Activated CD4-positive, alpha-beta T cell treated with anti-CD3 and anti-CD28 coated beads, Interleukin-2, amount 10 ng/mL, durations not matched to agents 24 days and 14 days (primary cell): ENCODE data around the gene EMILIN2. TPM values are rescaled to one million over a fixed set of nuclear protein-coding genes. Genes with fewer than 3 reads are reported as not detected.

Experiments used
- DNase-seq: peaks from one replicate; pipeline ENCODE4 v3.0.0; 2022
- H3K27ac Mint-ChIP-seq: one replicate; pipeline ENCODE4 v1.8.0; 2022; ENCODE audit warnings: mild to moderate bottlenecking, mixed read lengths
- H3K27me3 Mint-ChIP-seq: one replicate; pipeline ENCODE4 v1.8.0; 2022; ENCODE audit warnings: mixed read lengths
- H3K36me3 Mint-ChIP-seq: one replicate; pipeline ENCODE4 v1.8.0; 2022; ENCODE audit warnings: low read depth, mild to moderate bottlenecking, mixed read lengths
- H3K4me1 Mint-ChIP-seq: one replicate; pipeline ENCODE4 v1.8.0; 2021; ENCODE audit warnings: mixed read lengths
- H3K4me3 Mint-ChIP-seq: one replicate; pipeline ENCODE4 v1.8.0; 2022; ENCODE audit warnings: mild to moderate bottlenecking, moderate library complexity, mixed read lengths
- H3K9me3 Mint-ChIP-seq: one replicate; pipeline ENCODE4 v1.8.0; 2021; ENCODE audit warnings: mixed read lengths
- intact Hi-C: fragments of 100-400 bp; cut with micrococcal nuclease; formaldehyde crosslinking; loops from one replicate; pipeline ENCODE4 v1.15.1; 2023
- total RNA-seq: library from RNA; stranded (reverse); gene quantifications from 2 replicates; pipeline ENCODE4 v1.2.3, GENCODE V29; 2022

Gene EMILIN2
- total RNA-seq, 1 donor from 2014 or later, result 35.5 TPM

- no peaks in the 10 kb centered on the region for H3K9me3 Mint-ChIP-seq
- H3K4me1 Mint-ChIP-seq, result peaks cover 76% of the 10 kb centered on the region
- peak overlapping the region; percentile 82 for H3K4me3 Mint-ChIP-seq
- peaks cover 53% of the 10 kb centered on the region for H3K36me3 Mint-ChIP-seq
- intact Hi-C loops, result loop anchor here (1.0 to 5.0 kb wide), 5 partner anchors 22 to 643 kb away; partner anchors contain the start of genes METTL4 and NDC80
- H3K27me3 Mint-ChIP-seq, result no peaks in the 10 kb centered on the region
- no peak for DNase-seq
- H3K27ac Mint-ChIP-seq, result peak overlapping the region; percentile 99
Measured at GRCh38 chr18:2959341-2959740, 112.5 kb downstream of the EMILIN2 start.

- H3K4me1 Mint-ChIP-seq, result peaks cover 71% of the 10 kb centered on the region
- no peaks in the 10 kb centered on the region for H3K27me3 Mint-ChIP-seq
- H3K27ac Mint-ChIP-seq, result peak overlapping the region; percentile 99
- peak overlapping the region; percentile 82 for H3K4me3 Mint-ChIP-seq
- no peaks in the 10 kb centered on the region for H3K9me3 Mint-ChIP-seq
- H3K36me3 Mint-ChIP-seq, result peaks cover 44% of the 10 kb centered on the region
- intact Hi-C loops, result loop anchor here (1.0 to 5.0 kb wide), 7 partner anchors 11 to 488 kb away; partner anchors contain the start of genes MYL12A and SMCHD1
- no peak for DNase-seq
Measured at GRCh38 chr18:2960983-2961696, 114.3 kb downstream of the EMILIN2 start.

- peak overlapping the region; percentile 99 for H3K27ac Mint-ChIP-seq
- peaks cover 43% of the 10 kb centered on the region for H3K36me3 Mint-ChIP-seq
- H3K27me3 Mint-ChIP-seq, result no peaks in the 10 kb centered on the region
- intact Hi-C loops, result loop anchor here (1.0 to 5.0 kb wide), 4 partner anchors 36 to 487 kb away; partner anchors contain the start of gene SMCHD1
- DNase-seq, result peak; percentile 81
- H3K4me1 Mint-ChIP-seq, result peaks cover 71% of the 10 kb centered on the region
- H3K4me3 Mint-ChIP-seq, result peak overlapping the region; percentile 82
- H3K9me3 Mint-ChIP-seq, result no peaks in the 10 kb centered on the region
Measured at GRCh38 chr18:2961821-2962220, 115.0 kb downstream of the EMILIN2 start.

GRCh38 chr18:2963048-2963447, 116.2 kb downstream of the EMILIN2 start:
- no peaks in the 10 kb centered on the region for H3K9me3 Mint-ChIP-seq
- H3K4me1 Mint-ChIP-seq, result peaks cover 70% of the 10 kb centered on the region
- H3K27me3 Mint-ChIP-seq, result no peaks in the 10 kb centered on the region
- intact Hi-C loops, result loop anchor here (5.0 kb wide), 2 partner anchors 306 to 321 kb away; partner anchors contain the start of gene SMCHD1
- DNase-seq, result peak; percentile 87
- peak overlapping the region; percentile 99 for H3K27ac Mint-ChIP-seq
- H3K4me3 Mint-ChIP-seq, result peak overlapping the region; percentile 82
- H3K36me3 Mint-ChIP-seq, result peaks cover 38% of the 10 kb centered on the region

- intact Hi-C loops, result loop anchor here (5.0 kb wide), 2 partner anchors 307 to 322 kb away; partner anchors contain the start of gene SMCHD1
- peaks cover 39% of the 10 kb centered on the region for H3K36me3 Mint-ChIP-seq
- no peaks in the 10 kb centered on the region for H3K27me3 Mint-ChIP-seq
- no peaks in the 10 kb centered on the region for H3K9me3 Mint-ChIP-seq
- peak overlapping the region; percentile 76 for H3K4me3 Mint-ChIP-seq
- H3K27ac Mint-ChIP-seq, result peak overlapping the region; percentile 90
- DNase-seq, result peak; percentile 75
- H3K4me1 Mint-ChIP-seq, result peaks cover 73% of the 10 kb centered on the region
Measured at GRCh38 chr18:2964361-2965010, 117.7 kb downstream of the EMILIN2 start.

Other genes with a start within 250 kb of the EMILIN2 start
- 98.4 and 109 TPM in 2 replicates for gene SMCHD1, start 191.3 kb upstream of the EMILIN2 start, total RNA-seq
- 111 and 118 TPM in 2 replicates for gene LPIN2, start 166.1 kb downstream of the EMILIN2 start, total RNA-seq